Vagina (tissue), 2 donors: ENCODE measurements around the gene ARHGAP33. TPM values are rescaled to one million over a fixed set of nuclear protein-coding genes. Genes with fewer than 3 reads are reported as not detected.
"Not testable (repeated sequence)": the region's sequence is repeated elsewhere in the genome, so short reads cannot be mapped to it uniquely, and the experiment has no call there.

Experiments used
- DNase-seq, 2 donors: peaks; one replicate each; pipeline ENCODE4 v3.0.0-alpha.2; 2017; ENCODE audit errors: extremely low spot score in 2 of 2
- H3K27ac ChIP-seq: fragments of 200-600 bp; sonication (generic); one replicate; pipeline ENCODE4 v1.5.1; 2019
- H3K27me3 ChIP-seq: fragments of 200-600 bp; sonication (generic); one replicate; pipeline ENCODE4 v1.5.1; 2019
- H3K36me3 ChIP-seq, 2 donors: fragments of 200-600 bp; sonication (generic); one replicate each; pipeline ENCODE4 v1.5.1; 2017 to 2019
- H3K4me1 ChIP-seq: fragments of 200-600 bp; sonication (generic); one replicate; pipeline ENCODE4 v1.5.1; 2019
- H3K4me3 ChIP-seq, 2 donors: fragments of 200-600 bp; sonication (generic); 1 replicate in 1 of 2; 2 replicates in 1 of 2; pipeline ENCODE4 v1.5.1; 2016 to 2019
- H3K9me3 ChIP-seq: fragments of 200-600 bp; sonication (generic); one replicate; pipeline ENCODE4 v1.5.1; 2019
- CTCF ChIP-seq, 3 experiments: fragments of 450-650 bp in 2 of 3; fragments of 200-600 bp in 1 of 3; sonication (generic) in 1 of 3; IDR thresholded peaks; one replicate each; pipeline ENCODE4 v1.5.1; 2017 to 2019; ENCODE audit warnings: antibody characterized with exemption in 3 of 3, mild to moderate bottlenecking in 2 of 3, moderate library complexity in 2 of 3
- POLR2A ChIP-seq, 2 donors: fragments of 450-650 bp; IDR thresholded peaks; one replicate each; pipeline ENCODE4 v1.6.1; 2017; ENCODE audit warnings: antibody characterized with exemption in 2 of 2, mild to moderate bottlenecking in 2 of 2, moderate library complexity in 2 of 2
- POLR2AphosphoS5 ChIP-seq, 2 donors: sonication (generic); formaldehyde crosslinking; IDR thresholded peaks; one replicate each; pipeline ENCODE4 v1.9.0; 2017; ENCODE audit warnings: antibody characterized with exemption in 2 of 2, mild to moderate bottlenecking in 2 of 2, low read depth in 1 of 2; ENCODE audit not compliant: insufficient read depth in 1 of 2
- intact Hi-C: fragments of 100-400 bp; cut with DNase I; formaldehyde crosslinking; loops from one replicate; pipeline ENCODE4 v1.15.1; 2023
- total RNA-seq: library from RNA; depleted of rRNA; stranded (reverse); fragments of >200 nt; gene quantifications from one replicate; pipeline ENCODE4 v1.2.3, GENCODE V29; 2016

The ARHGAP33 gene
- total RNA-seq, 1 donor from 2014 or later: 35.4 TPM

DNA sequence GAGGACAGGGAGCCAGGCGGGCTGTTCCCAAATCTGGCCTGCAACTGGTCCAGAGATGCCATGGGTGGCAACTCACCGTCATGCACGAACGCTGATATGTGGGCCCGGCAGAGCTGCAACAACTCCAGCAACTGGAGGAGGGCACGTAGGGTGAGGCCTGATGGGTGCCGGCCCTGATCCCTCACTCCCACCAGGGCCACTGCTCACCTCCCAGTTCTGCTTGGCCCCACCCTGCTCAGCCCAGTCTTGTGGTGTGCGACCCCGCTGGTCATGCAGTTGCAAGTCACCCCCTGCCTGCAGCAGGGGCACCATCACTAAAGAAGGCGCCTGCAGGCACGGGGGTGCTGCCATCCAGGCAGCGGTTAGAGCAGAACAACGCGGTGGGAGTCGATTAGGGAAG, 16.9 kb downstream of the ARHGAP33 start:
- Histone ChIP-seq H3K4me3 (no peak overlapping the region), H3K27ac (no peak overlapping the region), H3K27me3 (no peaks in the 10 kb centered on the region), H3K9me3 (no peaks in the 10 kb centered on the region), H3K4me1 (peaks cover 1% of the 10 kb centered on the region), H3K36me3 (no peaks in the 10 kb centered on the region)
- TF ChIP-seq CTCF (IDR thresholded peaks at IDR 0.05) (no peak), POLR2AphosphoS5 (IDR thresholded peaks at IDR 0.05; ENCODE audit: insufficient read depth in 1 of 2, low read depth in 1 of 2) (no peak), POLR2A (IDR thresholded peaks at IDR 0.05) (no peak)
- DNase-seq: no peak
- intact Hi-C loops: no loop called here

DNA sequence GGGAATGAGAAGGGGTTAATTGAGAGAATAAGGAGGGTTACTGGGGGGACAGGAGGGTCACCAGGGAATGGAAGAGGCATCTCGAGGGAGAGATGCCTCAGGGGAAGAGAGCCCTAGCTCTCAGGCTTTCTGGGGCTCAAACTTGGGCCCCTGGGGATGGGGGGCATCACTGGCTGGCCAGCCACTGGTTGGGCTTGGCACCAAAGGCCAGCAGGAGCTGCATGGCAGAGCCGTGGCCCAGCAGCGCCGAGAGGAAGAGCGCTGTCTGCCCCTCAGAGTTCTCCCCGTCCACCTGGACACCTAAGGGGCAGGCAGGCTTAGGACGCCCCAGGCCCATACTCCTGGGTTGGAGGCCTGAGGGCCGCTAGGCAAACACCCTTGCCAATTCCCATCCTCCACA, 17.5 kb downstream of the ARHGAP33 start:
- no peak overlapping the region for H3K4me3 ChIP-seq
- H3K9me3 ChIP-seq: no peaks in the 10 kb centered on the region
- no peaks in the 10 kb centered on the region for H3K36me3 ChIP-seq
- H3K27me3 ChIP-seq: no peaks in the 10 kb centered on the region
- TF ChIP-seq POLR2A (IDR thresholded peaks at IDR 0.05): no peak
- TF ChIP-seq CTCF (IDR thresholded peaks at IDR 0.05): no peak
- no peak for TF ChIP-seq POLR2AphosphoS5 (IDR thresholded peaks at IDR 0.05; ENCODE audit: insufficient read depth in 1 of 2, low read depth in 1 of 2)
- no peak for DNase-seq
- intact Hi-C loops: no loop called here
- H3K27ac ChIP-seq: no peak overlapping the region
- H3K4me1 ChIP-seq: peaks cover 7% of the 10 kb centered on the region

- Histone ChIP-seq H3K4me3 (no peak overlapping the region), H3K4me1 (peaks cover 8% of the 10 kb centered on the region), H3K27ac (no peak overlapping the region), H3K36me3 (no peaks in the 10 kb centered on the region), H3K9me3 (no peaks in the 10 kb centered on the region), H3K27me3 (no peaks in the 10 kb centered on the region)
- no peak for TF ChIP-seq CTCF (IDR thresholded peaks at IDR 0.05)
- no peak for TF ChIP-seq POLR2A (IDR thresholded peaks at IDR 0.05)
- TF ChIP-seq POLR2AphosphoS5 (IDR thresholded peaks at IDR 0.05; ENCODE audit: insufficient read depth in 1 of 2, low read depth in 1 of 2): no peak
- intact Hi-C loops: no loop called here
- DNase-seq: no peak
Observed at GRCh38 chr19:35793381-35794165, 18.2 kb downstream of the ARHGAP33 start.

GRCh38 chr19:35795564-35795963, 20.2 kb downstream of the ARHGAP33 start:
- DNase-seq, H3K36me3 ChIP-seq, H3K9me3 ChIP-seq, H3K27me3 ChIP-seq, H3K27ac ChIP-seq, H3K4me1 ChIP-seq, intact Hi-C loops, H3K4me3 ChIP-seq: not testable (repeated sequence)

GRCh38 chr19:35796645-35797542, 21.5 kb downstream of the ARHGAP33 start:
- Histone ChIP-seq H3K36me3 (no peaks in the 10 kb centered on the region), H3K9me3 (no peaks in the 10 kb centered on the region), H3K4me1 (peaks cover 8% of the 10 kb centered on the region), H3K4me3 (peak overlapping the region in 1 of 2 donors; percentile 18), H3K27ac (no peak overlapping the region), H3K27me3 (no peaks in the 10 kb centered on the region)
- TF ChIP-seq POLR2AphosphoS5 (IDR thresholded peaks at IDR 0.05; ENCODE audit: insufficient read depth in 1 of 2, low read depth in 1 of 2) (no peak), POLR2A (IDR thresholded peaks at IDR 0.05) (no peak), CTCF (IDR thresholded peaks at IDR 0.05) (no peak)
- DNase-seq: no peak
- intact Hi-C loops: no loop called here
